ENCODE results near the gene ZRANB1.

The ZRANB1 gene

DNA sequence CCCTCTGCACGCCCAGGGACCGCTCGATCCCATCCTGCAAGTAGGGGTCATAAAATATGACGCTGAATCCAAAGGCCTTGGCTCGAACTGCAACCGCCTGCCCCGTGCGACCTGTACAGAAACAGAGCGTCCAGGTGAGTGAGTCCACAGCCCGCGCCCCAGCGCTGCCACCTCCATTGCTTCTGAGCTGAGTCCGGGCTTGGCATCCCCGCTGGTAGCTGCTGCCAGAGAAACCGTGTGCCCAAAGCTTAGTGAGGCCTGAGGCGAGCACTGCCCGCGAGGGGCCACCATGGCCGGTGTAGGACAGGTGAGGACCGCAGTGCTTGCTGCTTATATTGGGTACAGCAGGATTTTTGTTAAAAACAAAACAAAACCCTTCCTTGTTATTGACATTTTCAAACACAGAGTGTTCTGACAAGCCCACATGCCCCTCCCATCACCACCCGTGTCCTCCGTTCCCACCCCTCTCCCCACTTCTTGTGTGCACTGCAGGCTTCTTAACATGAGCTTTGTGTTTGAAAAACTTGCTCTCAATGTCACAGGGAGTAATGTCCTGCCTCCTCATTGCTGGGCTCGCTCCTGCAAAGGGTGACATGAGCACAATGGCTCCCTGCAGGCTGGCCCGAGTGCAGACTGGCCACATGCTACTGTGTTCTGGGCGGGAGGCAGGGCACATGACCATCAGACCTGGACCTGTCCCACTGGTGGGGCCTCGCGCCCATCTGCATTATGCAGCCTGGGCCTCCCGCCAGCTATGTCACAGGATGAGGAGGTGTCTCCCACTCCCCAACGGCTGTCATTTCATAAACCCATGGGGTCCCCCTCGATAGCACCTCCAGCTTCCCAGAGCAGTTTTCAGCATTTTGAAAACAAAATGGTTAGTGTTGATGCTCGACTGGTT, 52.9 kb downstream of the ZRANB1 start:
- DNase-seq (ENCODE audit: low read depth): no peak

DNA sequence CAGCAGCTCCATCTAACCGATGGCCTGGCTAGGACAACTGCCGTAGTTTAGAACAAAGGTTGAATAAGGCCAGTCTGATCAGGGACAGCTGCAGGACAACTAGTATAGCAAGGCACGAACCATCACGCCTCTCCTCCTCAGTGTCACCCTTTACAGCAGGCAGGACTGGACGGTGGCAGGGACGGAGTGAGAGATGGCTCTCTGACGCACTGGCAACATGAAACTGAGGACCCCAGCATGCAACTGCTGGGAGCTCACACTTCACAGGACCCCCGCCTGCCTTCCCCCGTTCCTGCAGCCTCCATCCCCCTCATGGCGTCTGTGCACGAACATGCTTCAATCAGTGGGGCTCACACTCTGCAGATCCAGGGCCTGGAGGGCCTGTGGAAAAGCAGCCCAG, 53.7 kb downstream of the ZRANB1 start:
- no peak for DNase-seq (ENCODE audit: low read depth)

DNA sequence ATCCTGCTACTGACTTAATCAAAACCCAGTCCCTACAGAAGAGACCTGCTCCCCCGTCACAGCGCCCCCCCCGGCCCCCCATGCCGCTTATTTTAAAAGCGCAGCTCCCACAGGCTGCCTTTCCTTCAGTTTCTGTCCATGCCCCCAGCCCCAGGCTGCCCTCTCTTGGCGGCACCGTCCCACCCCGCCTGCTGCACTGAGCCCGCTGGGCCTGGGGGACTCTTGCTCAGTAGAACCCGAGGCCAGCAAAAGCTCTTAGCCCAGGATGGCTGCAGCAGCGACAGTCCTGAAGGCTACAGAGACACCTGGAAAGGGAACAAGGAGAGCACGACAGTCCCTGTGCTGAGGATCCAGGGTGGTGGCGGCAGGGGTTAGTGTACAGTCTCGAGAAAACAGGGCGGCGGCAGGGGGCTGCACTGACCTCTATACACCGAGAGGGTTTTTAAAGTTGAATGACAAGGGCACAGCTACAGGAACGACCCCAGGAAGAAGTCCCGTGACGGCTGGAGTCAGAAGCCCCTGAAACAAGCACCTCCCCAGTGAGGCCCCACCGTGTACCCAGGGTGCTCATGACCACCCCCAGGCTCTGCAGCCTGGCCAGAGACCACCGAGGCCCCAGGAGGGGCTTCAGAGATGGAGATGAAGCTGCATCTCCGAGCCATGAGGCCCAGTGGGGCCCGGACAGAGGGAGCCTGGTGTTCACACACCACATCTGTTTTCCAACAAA, 54.4 kb downstream of the ZRANB1 start:
- DNase-seq (ENCODE audit: low read depth): no peak

DNA sequence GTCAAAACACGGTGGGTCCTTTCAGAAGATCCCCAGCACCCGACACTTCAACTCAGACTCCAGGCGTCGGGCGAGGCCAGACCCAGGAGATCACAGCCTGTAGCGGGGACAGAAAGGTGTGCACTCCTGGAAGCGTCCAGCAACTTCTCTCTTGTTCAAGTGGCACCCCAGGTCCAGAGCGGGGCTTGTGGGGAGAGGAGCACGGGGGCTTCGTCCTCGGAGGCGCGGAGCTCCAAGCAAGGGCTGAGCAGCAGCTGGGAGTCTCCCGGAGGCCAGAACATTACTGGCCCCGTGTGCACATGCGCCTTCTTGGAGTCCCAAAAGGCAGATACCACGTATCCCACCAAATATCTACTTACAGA, 54.9 kb downstream of the ZRANB1 start:
- no peak for DNase-seq (ENCODE audit: low read depth)

DNA sequence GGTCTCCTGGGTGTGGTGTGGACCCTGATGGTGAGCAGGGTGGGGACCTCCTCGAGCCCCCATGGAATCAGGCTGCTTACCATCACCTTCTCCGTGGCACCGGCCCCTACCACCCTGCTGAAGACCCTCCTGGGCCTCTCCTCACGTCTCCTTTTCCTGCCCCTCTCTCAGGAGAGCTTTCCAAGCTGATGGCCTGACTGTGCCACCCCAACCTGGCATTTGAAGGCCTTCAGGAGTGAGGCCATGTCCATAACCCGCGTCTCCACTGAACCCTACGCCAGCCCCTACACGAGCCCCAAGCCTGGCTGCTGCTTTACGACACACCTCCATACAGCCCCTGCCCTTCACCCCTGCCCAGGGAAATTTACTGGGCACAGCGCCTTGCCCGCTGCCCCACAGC, 55.4 kb downstream of the ZRANB1 start:
- no peak for DNase-seq (ENCODE audit: low read depth)

DNA sequence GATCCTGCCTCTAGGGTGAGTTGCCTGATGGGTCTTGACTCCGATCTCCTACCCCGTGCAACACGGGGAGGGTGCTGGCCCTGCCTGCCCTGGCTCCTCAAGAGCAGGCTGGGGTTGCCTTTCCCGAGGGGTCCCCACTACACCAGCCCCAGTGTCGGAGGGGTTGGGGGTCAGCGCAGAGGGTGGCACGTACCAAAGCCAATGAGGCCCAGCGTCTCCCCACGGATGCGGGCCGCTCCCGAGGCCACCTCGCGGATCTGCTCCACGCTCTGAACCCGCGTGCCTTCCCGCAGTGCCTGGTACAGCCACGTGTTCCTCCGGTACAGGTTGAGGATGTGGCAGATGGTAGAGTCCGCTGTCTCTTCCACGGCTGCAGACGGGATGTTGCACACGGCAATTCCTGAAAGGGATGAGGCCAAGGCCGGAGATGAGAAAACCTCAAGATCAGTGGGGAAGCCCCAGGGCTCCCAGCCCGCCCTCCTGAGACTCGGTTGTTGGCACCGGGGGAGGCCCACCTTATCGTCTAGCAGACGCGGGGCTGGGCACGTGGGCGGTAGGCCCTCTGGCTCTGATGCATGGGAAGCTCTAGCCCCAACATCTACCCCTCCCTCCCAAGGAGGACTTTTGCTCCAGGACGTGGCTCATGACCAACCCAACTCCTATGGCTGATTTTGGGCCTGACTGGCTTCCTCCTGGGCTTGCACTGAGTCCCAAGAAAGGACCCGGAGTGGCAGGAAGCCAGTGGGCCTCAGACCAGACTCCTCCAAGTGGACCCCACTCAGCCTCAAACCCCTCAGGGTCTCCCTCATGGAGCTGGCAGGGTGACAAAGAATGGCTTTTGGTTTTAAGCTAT, 56.1 kb downstream of the ZRANB1 start:
- DNase-seq (ENCODE audit: low read depth): no peak

DNA sequence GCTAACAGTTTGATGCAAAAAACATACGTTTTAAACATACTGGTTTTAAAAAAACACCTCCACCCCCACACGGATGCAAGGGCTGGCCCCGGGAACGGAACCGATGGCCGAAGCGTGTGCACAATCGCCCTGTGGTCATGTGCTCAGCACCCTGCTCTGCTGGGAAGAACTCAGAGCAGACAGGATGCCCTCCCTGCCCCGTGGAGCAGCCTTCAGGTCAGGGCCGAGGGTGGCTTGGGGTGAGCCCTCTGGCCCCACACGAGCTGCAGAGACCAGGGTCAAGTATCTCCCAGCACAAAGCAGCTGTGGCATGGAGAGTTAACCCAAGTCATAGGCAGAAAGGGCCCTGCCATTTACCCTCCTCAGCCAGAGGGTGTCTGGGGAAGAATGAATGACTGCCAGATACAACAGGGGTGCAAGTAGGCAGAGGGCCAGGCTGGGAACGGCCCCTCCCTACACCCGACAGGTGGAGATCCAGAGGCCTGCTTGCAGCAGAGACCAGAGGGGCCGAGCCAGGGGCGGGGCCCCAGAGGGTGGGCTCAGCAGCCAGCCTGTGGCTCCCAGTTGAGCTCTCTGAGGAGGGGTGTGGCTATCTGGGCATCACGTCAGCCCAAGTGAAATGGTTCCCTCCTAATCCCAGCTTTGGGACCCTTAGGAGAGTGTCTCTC, 56.8 kb downstream of the ZRANB1 start:
- no peak for DNase-seq (ENCODE audit: low read depth)

DNA sequence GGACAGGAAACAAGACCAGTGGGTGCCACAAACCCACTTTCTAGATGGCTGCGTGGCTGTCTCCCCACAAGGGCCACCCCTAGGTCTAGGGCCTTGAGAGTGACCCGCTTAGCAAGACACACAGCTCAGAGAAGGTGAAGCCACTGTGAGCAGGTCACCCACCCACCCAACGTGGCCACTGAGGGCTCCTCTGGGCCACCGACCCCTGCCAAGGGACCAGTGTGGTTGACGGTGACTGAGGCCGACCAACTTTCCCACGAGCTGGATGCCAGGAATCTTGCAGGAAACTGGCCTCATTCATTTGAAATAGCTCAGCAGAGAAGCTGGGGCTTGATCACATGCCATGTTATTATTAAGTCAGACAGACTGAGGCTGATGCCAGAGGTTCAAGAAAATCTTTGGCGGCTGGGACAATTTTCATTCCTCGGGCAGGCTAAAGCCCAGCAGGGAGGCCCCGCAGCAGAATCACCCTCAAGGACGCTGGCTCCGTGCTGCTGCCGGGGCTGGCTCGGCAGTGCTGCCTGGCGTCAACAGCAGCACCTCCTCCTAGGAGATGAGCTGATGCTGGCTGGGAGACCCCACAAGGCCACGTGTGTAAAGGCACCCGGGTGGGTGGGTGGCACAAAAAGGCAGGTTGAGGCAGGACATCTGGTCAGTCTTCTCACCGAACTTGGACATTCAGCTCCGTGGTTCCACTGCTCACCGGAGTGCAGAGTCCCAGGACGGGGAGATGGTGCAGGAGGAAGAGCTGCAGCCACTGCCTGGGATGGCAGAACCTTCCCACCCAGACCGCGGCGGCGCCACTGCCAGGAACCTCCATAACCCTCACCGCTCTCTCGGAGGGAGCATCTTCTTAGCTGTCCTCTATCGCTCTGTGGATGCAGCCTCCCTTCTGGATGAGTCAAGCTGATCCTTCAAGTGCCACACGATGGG, 57.8 kb downstream of the ZRANB1 start:
- no peak for DNase-seq (ENCODE audit: low read depth)

DNA sequence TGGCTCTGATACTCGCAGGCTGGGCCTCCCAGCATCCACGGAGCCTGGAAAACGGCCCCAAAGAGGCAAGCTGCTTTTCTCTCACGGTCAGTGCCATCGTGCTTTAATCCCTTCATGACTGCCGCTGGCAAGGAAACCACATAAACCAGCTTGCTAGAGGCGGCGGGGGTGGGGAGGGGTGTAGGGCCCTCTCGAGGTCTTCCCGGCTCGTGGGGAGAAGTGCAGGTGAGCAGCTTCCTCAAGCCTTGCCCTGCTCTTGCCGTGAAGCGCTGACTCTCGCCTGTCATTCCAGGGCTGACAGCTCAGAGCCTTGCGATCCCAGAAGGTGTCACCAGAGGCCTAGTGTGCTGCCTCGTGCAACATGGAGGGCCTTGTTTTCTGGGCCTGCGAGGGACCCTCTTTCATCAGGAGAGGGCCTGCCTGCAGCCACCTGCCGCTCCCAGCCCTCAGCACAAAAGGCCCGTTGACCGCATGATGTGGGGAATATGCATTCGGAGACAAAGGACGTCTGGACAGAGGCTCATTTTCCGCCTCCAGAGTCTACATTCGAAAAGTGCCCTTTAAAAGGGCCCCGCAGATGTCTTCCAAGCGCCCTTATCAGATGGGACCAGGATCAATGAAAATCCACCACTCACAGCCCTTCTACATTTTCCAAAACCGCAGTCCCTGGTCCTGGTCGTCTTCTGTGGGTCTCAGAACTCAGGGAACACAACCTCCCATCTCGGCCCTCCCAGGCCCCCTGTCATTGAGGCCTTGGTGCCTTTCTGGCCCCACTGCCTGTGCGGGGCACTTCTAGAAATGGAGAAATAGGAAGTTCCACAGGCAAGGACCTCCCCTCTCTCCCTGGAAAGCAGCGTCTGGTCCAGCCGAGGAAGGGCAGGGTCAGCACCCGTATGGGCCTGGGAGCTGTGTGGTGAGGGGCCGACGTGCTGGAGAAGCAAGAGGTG, 58.7 kb downstream of the ZRANB1 start:
- DNase-seq (ENCODE audit: low read depth): no peak

DNA sequence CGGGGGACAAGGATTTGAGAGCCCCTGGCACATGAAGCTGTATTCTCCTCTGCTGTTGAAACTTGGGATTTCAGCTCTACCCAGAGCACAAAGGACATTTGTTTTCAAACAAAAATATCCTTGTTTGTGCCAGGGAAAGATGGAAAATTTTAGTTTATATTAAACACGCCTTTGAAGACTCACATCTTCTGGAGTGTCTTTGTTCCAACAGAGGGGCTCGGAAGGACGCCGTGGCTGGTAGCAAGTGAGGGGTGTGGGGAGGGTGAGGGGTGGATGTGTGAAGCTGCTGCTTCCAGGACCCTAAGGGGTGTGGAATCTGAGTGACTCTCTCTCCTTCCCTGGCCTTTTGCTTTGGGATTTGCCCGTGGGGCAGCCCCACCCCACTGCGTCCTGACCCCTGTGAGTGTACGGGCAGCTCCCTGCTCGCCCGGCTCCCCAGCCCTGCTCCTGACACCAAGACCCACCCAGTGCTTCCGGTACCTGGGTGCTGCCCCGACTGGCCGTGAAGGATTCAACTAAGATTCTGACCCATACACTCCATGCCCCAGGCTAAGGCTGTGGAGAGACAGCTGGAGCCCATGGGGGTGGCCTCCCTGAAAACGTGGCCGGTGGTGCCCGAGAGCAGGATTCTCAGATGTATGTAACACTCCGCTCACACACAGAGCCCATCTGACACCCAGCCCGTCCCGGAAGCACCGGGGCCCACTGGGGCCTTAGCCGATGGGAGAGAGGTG, 59.6 kb downstream of the ZRANB1 start:
- no peak for DNase-seq (ENCODE audit: low read depth)

DNA sequence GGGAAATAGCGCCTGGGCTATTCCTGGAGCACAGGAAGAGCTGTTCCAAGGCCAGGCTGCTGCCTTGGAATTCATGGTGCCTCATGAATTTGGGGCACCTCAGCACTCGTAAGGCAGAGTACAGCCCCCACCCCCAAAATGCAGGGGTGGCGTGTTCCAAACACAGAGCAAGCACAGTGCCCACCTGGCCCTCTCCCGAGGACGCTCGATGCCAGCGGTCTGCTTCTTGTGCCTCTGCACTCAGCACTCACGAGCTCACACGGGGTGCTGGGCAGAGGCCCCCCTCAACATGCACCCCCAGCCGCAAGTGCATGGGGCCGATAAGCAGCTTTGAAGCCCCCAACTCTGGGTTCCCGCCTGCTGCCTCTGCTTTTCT, 60.1 kb downstream of the ZRANB1 start:
- no peak for DNase-seq (ENCODE audit: low read depth)

DNA sequence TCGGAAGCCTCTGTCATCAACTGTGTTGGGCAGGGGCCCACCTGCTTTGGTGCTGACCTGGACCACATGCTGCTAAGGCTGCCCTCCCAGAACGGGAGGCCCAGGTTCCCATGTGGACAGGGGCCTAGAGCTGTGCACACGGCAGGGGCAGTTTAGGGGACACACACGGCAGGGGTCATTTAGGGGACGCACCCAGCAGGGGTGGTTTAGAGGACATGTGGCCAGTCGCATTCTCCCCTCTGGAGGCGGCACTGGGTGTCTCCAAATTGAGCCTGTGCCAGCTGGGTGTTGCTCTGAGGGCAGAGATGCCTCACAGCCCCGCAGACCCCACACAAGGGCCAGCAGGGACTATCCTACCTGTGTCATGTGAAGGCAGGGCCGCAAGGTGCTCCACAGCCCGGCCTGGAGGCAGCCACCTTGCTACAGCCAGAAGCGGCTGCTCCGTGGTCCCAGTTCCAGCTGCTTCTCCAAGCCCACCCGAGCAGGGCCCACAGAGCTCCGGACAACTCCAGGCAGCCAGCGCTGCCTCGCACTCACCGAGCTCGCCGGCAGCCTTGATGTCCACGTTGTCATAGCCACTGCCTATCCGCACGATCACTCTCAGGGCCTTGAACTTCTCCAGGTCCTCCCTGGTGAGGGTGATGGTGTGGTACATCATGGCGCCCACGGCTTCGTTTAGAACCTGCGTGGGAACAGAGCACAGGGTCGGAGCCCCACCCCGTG, 60.7 kb downstream of the ZRANB1 start:
- no peak for DNase-seq (ENCODE audit: low read depth)

DNA sequence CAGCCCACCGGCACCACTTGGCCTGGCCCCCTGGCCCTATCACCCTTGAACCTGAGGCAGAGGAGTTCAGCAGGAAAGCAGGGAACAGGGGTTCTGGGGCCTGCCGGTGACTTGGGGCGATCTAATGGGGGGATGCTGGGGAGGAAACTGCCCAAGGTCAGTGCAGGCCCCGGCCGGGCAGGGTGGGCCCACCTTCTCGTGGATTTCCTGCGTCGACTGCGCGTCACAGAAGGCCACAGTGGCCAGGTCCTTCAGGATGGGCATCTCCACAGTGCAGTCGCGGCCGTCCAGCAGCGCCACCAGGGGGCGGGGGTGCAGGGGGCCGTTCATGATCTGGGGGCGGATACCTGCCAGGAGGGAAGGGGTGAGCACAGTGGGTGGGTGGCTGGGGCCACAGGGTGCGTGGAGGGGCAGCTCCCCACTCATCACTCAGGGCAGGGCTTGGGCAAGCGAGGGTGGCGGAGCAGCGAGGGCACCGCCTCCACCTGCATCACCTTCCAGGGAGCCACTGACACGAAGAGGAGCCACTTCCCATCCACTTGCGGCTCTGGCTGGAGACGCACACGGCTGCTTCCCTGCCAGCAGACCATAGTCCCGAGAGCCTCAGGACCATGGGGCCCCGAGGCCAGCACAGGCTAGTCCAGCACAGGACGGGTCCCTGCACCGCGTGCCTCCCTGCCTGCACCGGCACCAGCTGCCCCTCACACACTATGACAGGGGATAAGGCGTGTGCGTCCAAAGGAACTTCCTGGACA, 61.4 kb downstream of the ZRANB1 start:
- DNase-seq (ENCODE audit: low read depth): no peak

DNA sequence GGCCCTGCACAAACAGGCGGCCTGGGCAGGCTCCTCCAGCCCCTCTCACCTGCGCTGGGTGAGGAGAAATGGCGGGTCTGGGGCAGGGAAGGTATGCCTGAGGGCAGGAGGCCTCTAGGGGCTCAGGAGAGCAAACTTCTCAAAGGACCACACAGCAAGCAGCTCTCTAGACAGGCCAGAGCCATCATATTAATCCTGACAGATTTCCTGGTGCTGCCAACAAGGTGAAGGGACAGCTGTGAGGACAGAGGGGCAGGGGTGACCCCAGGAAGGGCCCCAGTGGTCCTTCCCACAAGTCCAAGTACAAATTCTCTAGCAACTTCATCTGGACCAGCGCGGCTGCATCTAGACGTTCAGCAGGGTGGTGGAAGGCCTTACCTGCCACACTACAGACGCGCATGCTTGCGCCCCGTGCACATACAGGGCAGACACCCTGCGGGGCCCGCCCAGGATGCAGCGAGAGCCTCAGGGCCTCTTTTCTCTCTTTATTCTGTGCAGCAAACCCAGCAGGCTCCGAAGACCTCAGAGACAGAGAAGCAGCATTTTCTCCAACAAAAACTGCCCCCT, 62.1 kb downstream of the ZRANB1 start:
- DNase-seq (ENCODE audit: low read depth): no peak

DNA sequence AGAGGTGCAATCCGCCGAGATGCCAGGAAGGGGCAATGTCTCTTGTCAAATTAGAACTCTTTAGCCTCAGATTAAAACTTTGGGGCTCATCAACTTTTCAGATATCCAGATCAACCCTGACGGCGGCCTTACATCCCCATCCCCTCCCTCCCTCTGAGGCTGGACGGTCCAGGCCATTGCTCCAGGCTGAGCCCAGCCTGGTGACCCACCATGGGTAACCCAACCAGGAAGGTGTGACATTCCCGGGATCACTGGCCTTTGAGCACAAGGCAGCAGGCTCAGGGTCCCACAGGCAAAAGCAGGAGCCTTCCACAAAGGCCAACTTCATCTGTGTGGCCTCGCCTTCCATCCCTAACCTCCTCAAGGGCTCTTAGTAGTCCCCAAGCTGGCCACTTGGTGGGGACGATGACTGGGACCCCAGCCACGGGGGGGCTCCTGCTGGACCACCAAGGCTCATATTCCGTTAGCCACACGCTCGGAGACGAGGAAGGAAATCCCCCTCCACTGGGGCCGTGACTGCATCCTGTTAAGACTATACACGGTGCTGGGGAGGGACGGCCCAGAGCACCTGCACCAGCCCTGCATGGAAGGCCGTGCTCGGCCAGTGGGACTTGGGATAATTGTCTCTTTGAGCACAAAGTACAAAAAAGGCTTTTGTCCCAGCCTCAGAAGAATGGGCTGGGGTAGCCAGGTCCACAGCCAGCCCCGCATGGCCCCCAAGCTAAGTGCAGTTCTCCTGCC, 62.8 kb downstream of the ZRANB1 start:
- no peak for DNase-seq (ENCODE audit: low read depth)

DNA sequence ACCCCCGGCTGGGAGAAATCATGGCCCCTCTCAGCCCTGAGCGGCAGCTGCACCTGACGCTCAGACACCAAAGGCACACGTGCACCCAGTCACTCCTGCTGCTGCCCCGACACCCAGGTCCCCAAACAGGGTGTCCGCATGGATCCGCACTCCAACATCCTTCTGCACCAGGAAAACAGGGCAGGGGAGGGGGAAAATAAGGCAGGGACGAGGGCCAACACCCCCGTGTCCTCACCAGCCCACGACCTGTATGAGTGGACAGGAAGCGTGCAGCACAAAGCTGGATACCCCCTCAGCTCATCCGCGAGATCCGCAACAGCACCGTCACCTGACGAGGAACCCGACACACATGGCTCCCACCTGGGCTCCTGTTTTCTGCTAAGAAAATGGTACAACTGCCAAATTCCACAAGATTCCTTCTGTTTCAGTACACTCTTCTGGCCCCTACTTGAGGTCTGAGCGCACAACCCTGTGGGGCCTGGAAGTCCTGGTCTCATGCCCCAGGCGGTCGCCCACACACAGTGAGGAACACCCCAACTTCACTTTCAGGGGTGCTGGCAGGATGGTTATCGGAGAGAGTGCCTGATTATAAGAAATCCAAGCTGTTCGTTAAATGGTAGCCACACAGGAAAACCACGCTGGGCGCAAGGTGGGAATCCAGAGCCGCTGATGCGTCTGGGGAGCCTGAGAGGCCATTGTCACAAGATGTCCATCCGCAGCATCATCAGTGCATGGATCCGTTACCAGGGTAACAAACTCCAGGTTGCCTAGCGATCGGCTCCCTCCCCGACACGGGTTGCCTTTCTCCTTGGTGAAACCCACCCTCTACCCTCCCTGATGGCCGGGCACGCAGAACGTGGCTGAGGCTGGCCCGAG, 63.6 kb downstream of the ZRANB1 start:
- DNase-seq (ENCODE audit: low read depth): no peak

Data from stimulated activated CD8-positive, alpha-beta memory T cell treated with anti-CD3 and anti-CD28 coated beads, Interleukin-12 subunit alpha, Interleukin-12 subunit beta, amount 100 ng/mL, for 4 hours (primary cell).